B cell (primary cell): Measurements from ENCODE around the gene GRK5. TPM values are rescaled to one million over a fixed set of nuclear protein-coding genes. Genes with fewer than 3 reads are reported as not detected.

ENCODE experiments used
- ATAC-seq: fragments of 200-7000 bp; cut with Tn5 transposase; one replicate; pipeline ENCODE4 v1.10.0; 2021; ENCODE audit warnings: low read depth, mild to moderate bottlenecking, moderate number of reproducible peaks, moderate library complexity
- CTCF ChIA-PET: fragments of 350-600 bp; sonication (Branson Sonifier 250); formaldehyde crosslinking; loops from one replicate; lab custom pipeline; 2021; ENCODE audit warnings: antibody characterized with exemption, inconsistent platforms; lab: Charles Lee
- POLR2A ChIA-PET: fragments of 350-600 bp; sonication (Branson Sonifier 250); formaldehyde crosslinking; loops from one replicate; lab custom pipeline; 2021; ENCODE audit warnings: antibody characterized with exemption; lab: Charles Lee
- DNase-seq: peaks from one replicate; pipeline ENCODE4 v3.0.0; 2013
- H2AFZ ChIP-seq: 2 replicates; pipeline ENCODE4 v1.6.1; 2012; ENCODE audit warnings: mild to moderate bottlenecking, low read depth, low read length; ENCODE audit not compliant: insufficient read depth, poor library complexity, severe bottlenecking
- H3K27ac ChIP-seq, 2 donors: 1 replicate in 1 of 2; 2 replicates in 1 of 2; pipeline ENCODE4 v1.5.1; 2012 to 2013; ENCODE audit warnings: low read length in 2 of 2, mild to moderate bottlenecking in 2 of 2, moderate library complexity in 1 of 2
- H3K27me3 ChIP-seq, 4 experiments: fragments of 200-600 bp in 1 of 4; sonication (generic) in 1 of 4; replicated peaks in 1 of 4; 1 replicate in 2 of 4; 2 replicates in 2 of 4; pipeline versions ENCODE4 v1.6.1 to v1.7.0; 2013 to 2016; ENCODE audit warnings: low read length in 3 of 4, mild to moderate bottlenecking in 2 of 4, mixed read lengths in 1 of 4, moderate library complexity in 1 of 4; ENCODE audit not compliant: insufficient read depth in 4 of 4, control insufficient read depth in 3 of 4; ENCODE audit errors: control extremely low read depth in 1 of 4
- H3K36me3 ChIP-seq, 2 experiments: replicated peaks in 1 of 2; 1 replicate in 1 of 2; 2 replicates in 1 of 2; pipeline versions ENCODE4 v1.6.1 to v1.7.1; 2013; ENCODE audit warnings: low read length in 1 of 2; ENCODE audit not compliant: insufficient read depth in 2 of 2, control insufficient read depth in 1 of 2; ENCODE audit errors: control extremely low read depth in 1 of 2, extremely low read depth in 1 of 2
- H3K4me1 ChIP-seq, 2 donors: fragments of 200-600 bp in 1 of 2; sonication (generic) in 1 of 2; 1 replicate in 1 of 2; 2 replicates in 1 of 2; pipeline versions ENCODE4 v1.5.1 to v1.6.1; 2013 to 2017; ENCODE audit warnings: low read length in 2 of 2; ENCODE audit not compliant: control insufficient read depth in 2 of 2, insufficient read depth in 2 of 2
- H3K4me2 ChIP-seq: replicated peaks from 2 replicates; pipeline ENCODE3; 2012; ENCODE audit warnings: mild to moderate bottlenecking, low read depth, low read length; ENCODE audit not compliant: poor library complexity, severe bottlenecking
- H3K4me3 ChIP-seq, 5 experiments: fragments of 200-600 bp in 1 of 5; sonication (generic) in 1 of 5; 1 replicate in 3 of 5; 2 replicates in 2 of 5; pipeline versions ENCODE4 v1.5.1 to v1.7.0; 2011 to 2016; ENCODE audit warnings: low read length in 4 of 5, mild to moderate bottlenecking in 4 of 5, low read depth in 2 of 5, control low read depth in 1 of 5, moderate library complexity in 1 of 5; ENCODE audit not compliant: insufficient read depth in 1 of 5; ENCODE audit errors: control extremely low read depth in 1 of 5, extremely low read depth in 1 of 5
- H3K79me2 ChIP-seq: fragments of 200-600 bp; sonication (generic); one replicate; pipeline ENCODE4 v1.6.0; 2016; ENCODE audit warnings: low read length; ENCODE audit not compliant: control insufficient read depth, insufficient read depth
- H3K9ac ChIP-seq: fragments of 200-600 bp; sonication (generic); 2 replicates; pipeline ENCODE4 v1.6.1; 2017; ENCODE audit warnings: mild to moderate bottlenecking, low read length, moderate library complexity
- H3K9me3 ChIP-seq, 3 donors: one replicate each; pipeline versions ENCODE4 v1.6.1 to v1.7.1; 2013; ENCODE audit warnings: low read length in 2 of 3; ENCODE audit not compliant: control insufficient read depth in 2 of 3, insufficient read depth in 1 of 3; ENCODE audit errors: control extremely low read depth in 1 of 3
- H4K20me1 ChIP-seq: 2 replicates; pipeline ENCODE4 v1.6.0; 2012; ENCODE audit warnings: mild to moderate bottlenecking, low read length; ENCODE audit not compliant: insufficient read depth, control insufficient read depth, poor library complexity, severe bottlenecking
- H3K27ac Mint-ChIP-seq: one replicate; pipeline ENCODE4 v1.8.0; 2021; ENCODE audit warnings: mixed read lengths
- H3K27me3 Mint-ChIP-seq: one replicate; pipeline ENCODE4 v1.8.0; 2021; ENCODE audit warnings: mixed read lengths
- H3K4me1 Mint-ChIP-seq: one replicate; pipeline ENCODE4 v1.8.0; 2021; ENCODE audit warnings: mixed read lengths
- H3K4me3 Mint-ChIP-seq: one replicate; pipeline ENCODE4 v1.8.0; 2021; ENCODE audit warnings: mixed read lengths
- H3K9me3 Mint-ChIP-seq: one replicate; pipeline ENCODE4 v1.8.0; 2022; ENCODE audit warnings: mixed read lengths; ENCODE audit not compliant: insufficient read depth
- CTCF ChIP-seq: fragments of 200-600 bp; IDR thresholded peaks from one replicate; pipeline ENCODE4 v1.8.0; 2022; ENCODE audit warnings: antibody characterized with exemption, mild to moderate bottlenecking
- EZH2 ChIP-seq: IDR thresholded peaks from 2 replicates; pipeline ENCODE4 v1.6.1; 2012; ENCODE audit warnings: borderline replicate concordance, low read depth, mild to moderate bottlenecking, moderate library complexity, low read length; ENCODE audit not compliant: insufficient read depth, poor library complexity, severe bottlenecking
- WGBS: methylation state at CpG from one replicate; pipeline ENCODE4 v1.1.5; 2013; ENCODE audit warnings: missing lambda C conversion rate; ENCODE audit not compliant: insufficient coverage; 5-methylcytosine and 5-hydroxymethylcytosine counted together
- intact Hi-C: fragments of 100-400 bp; cut with micrococcal nuclease; formaldehyde crosslinking; loops from one replicate; pipeline ENCODE4 v1.10.0; 2022
- polyA plus RNA-seq: library from polyadenylated mRNA; depleted of rRNA; stranded (reverse); fragments of >200 nt; gene quantifications from 2 replicates; pipeline ENCODE4 v1.2.3, GENCODE V29; 2012
- total RNA-seq, 2 donors: library from RNA; stranded (reverse); fragments of 120-200 nt in 1 of 2; gene quantifications; 1 replicate in 1 of 2; 2 replicates in 1 of 2; pipeline versions ENCODE4 v1.2.3 to v1.2.4, GENCODE V29; 2013 to 2022

Gene GRK5
- total and polyA plus RNA-seq, 2 donors (not counting 1 experiment from before 2014, with no cell fraction given): 21.9 to 54.8 TPM

- Histone ChIP-seq H3K36me3 (peaks cover 2 to 53% of the 10 kb centered on the region in 2 experiments), H3K4me1 (peaks cover 5 to 7% of the 10 kb centered on the region in 2 donors), H4K20me1 (peaks cover 12% of the 10 kb centered on the region), H3K9ac (no peak overlapping the region), H3K4me2 (no peak overlapping the region), H3K27ac (no peak overlapping the region), H2AFZ (no peak overlapping the region), H3K9me3 (peaks cover 0 to 8% (median 0%) of the 10 kb centered on the region in 3 donors), H3K79me2 (peaks cover 65% of the 10 kb centered on the region), H3K27me3 (no peaks in the 10 kb centered on the region), H3K4me3 (no peak overlapping the region)
- ATAC-seq: no peak
- Mint-ChIP-seq H3K27ac (no peak overlapping the region), H3K9me3 (no peaks in the 10 kb centered on the region), H3K4me3 (no peak overlapping the region), H3K27me3 (no peaks in the 10 kb centered on the region), H3K4me1 (peaks cover 21% of the 10 kb centered on the region)
- ChIA-PET CTCF (interaction anchor here (1.2 kb wide), 1 partner anchor 20 kb away, joined by 3 read pairs; no protein-coding TSS in a partner anchor), POLR2A (interaction anchor here (0.5 kb wide), 1 partner anchor 308 kb away, joined by 3 read pairs; no protein-coding TSS in a partner anchor)
- intact Hi-C loops: no loop called here
- no peak for DNase-seq
- TF ChIP-seq EZH2: no peak
- no peak for TF ChIP-seq CTCF
- WGBS: 92% methylated on average over 5 of the region's 5 CpGs
Measured at GRCh38 chr10:119384127-119384526, 176.8 kb downstream of the GRK5 start.

- peaks cover 5 to 7% of the 10 kb centered on the region in 2 donors for H3K4me1 ChIP-seq
- H3K4me3 ChIP-seq: no peak overlapping the region
- no peak overlapping the region for H3K9ac ChIP-seq
- no peaks in the 10 kb centered on the region for H4K20me1 ChIP-seq
- no peak overlapping the region for H3K4me3 Mint-ChIP-seq
- peaks cover 0 to 40% of the 10 kb centered on the region in 2 experiments for H3K36me3 ChIP-seq
- ChIA-PET CTCF (interaction anchor here (1.0 to 1.9 kb wide), 2 partner anchors 9 to 180 kb away, joined by 3 to 6 read pairs; no protein-coding TSS in a partner anchor), POLR2A (no interaction called here)
- intact Hi-C loops: no loop called here
- DNase-seq (no peak), ATAC-seq (no peak)
- TF ChIP-seq CTCF: no peak
- H3K9me3 ChIP-seq: peaks cover 0 to 8% (median 0%) of the 10 kb centered on the region in 3 donors
- WGBS: 89% methylated on average over 11 of the region's 15 CpGs
- H2AFZ ChIP-seq: no peak overlapping the region
- no peaks in the 10 kb centered on the region for H3K9me3 Mint-ChIP-seq
- H3K4me2 ChIP-seq: no peak overlapping the region
- peaks cover 22% of the 10 kb centered on the region for H3K4me1 Mint-ChIP-seq
- no peak overlapping the region for H3K27ac ChIP-seq
- no peaks in the 10 kb centered on the region for H3K27me3 Mint-ChIP-seq
- H3K79me2 ChIP-seq: peaks cover 51% of the 10 kb centered on the region
- no peaks in the 10 kb centered on the region for H3K27me3 ChIP-seq
- H3K27ac Mint-ChIP-seq: no peak overlapping the region
Measured at GRCh38 chr10:119386666-119387065, 179.3 kb downstream of the GRK5 start.
